ENCODE measurements around the gene DLG2.

GRCh38 chr11:83909579-83910534, 1717.3 kb downstream of the DLG2 start:
- no peak for TF ChIP-seq TAF1 (IDR thresholded peaks at IDR 0.05; ENCODE audit: borderline replicate concordance, insufficient read depth, low read length)
- no peak for TF ChIP-seq POLR2AphosphoS5 (IDR thresholded peaks at IDR 0.05; ENCODE audit: low read depth, low read length)
- no peak for TF ChIP-seq SIN3A (IDR thresholded peaks at IDR 0.05; ENCODE audit: borderline replicate concordance, insufficient read depth, low read length)
- no peak for TF ChIP-seq REST (IDR thresholded peaks at IDR 0.05; ENCODE audit: insufficient read depth in 1 of 2, low read depth in 2 of 2, low read length in 2 of 2)
- no peak for TF ChIP-seq FOXP2 (optimal IDR thresholded peaks at IDR 0.05; ENCODE audit: borderline replicate concordance, extremely low read depth, extremely low read length, insufficient read depth)
